ENCODE results near the gene PFN3.

The PFN3 gene

GRCh38 chr5:177430140-177430951, 29.9 kb upstream of the PFN3 start:
- peaks cover 35% of the 10 kb centered on the region for H3K36me3 ChIP-seq (ENCODE audit: control insufficient read depth, insufficient read depth, low read length)
- no peak for DNase-seq
- H3K27me3 ChIP-seq (replicated peaks; ENCODE audit: control insufficient read depth, insufficient read depth, low read length, poor library complexity, severe bottlenecking) = no peaks in the 10 kb centered on the region
- no peaks in the 10 kb centered on the region for H3K9me3 ChIP-seq (ENCODE audit: control insufficient read depth, low read length)
- H3K4me3 ChIP-seq (ENCODE audit: insufficient read depth, low read depth, low read length, poor library complexity, severe bottlenecking) = peak overlapping the region; percentile 26
- peaks cover 90% of the 10 kb centered on the region for H3K4me1 ChIP-seq (ENCODE audit: control insufficient read depth, insufficient read depth, low read length, poor library complexity, severe bottlenecking)
- peak overlapping the region; percentile 78 for H3K27ac ChIP-seq (ENCODE audit: insufficient read depth, low read length, poor library complexity, severe bottlenecking)

DNA sequence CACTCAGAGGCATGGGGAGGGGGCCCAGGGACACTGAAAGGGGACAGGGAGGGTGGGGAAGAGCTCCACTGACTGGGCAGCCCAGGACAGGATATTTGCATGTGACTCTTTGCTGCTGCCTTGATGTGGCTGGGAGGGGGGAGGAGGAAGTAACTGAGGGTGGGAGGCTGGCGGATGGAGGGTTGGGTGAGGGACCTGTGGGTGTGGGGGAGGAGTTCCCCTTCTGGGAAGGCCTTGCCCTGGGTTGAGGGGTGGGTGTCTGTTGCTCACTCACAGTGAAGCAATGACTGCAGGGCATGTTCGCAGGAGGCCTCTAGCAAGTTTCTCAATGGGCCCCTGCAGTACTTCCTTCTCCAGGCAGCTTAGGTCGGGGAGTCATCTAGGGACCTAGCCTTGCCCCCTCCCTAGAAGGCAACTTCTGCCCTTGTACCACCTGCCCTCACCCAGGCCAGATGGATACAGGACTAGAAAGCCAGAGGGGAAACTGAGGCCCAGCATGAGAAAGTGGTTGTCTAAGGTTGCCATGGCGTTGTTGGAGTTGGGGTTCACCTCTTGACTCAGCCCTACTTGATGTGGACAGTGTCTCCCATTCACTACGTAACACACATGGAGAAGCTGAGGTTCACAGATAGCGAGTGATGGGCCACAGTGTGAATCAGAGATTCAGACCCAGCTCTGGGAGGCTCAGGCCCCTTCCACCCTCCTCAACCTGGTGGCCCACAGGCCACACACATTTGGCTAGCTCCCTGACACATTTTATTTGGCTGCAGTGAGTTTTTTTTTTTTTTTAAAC, 29.0 kb upstream of the PFN3 start:
- Histone ChIP-seq H3K27ac (ENCODE audit: insufficient read depth, low read length, poor library complexity, severe bottlenecking) (peak overlapping the region; percentile 78), H3K27me3 (replicated peaks; ENCODE audit: control insufficient read depth, insufficient read depth, low read length, poor library complexity, severe bottlenecking) (no peaks in the 10 kb centered on the region), H3K36me3 (ENCODE audit: control insufficient read depth, insufficient read depth, low read length) (peaks cover 27% of the 10 kb centered on the region), H3K4me1 (ENCODE audit: control insufficient read depth, insufficient read depth, low read length, poor library complexity, severe bottlenecking) (peaks cover 87% of the 10 kb centered on the region), H3K4me3 (ENCODE audit: insufficient read depth, low read depth, low read length, poor library complexity, severe bottlenecking) (peak overlapping the region; percentile 62), H3K9me3 (ENCODE audit: control insufficient read depth, low read length) (no peaks in the 10 kb centered on the region)
- peak; percentile 75 to 82 (median 76) for DNase-seq

DNA sequence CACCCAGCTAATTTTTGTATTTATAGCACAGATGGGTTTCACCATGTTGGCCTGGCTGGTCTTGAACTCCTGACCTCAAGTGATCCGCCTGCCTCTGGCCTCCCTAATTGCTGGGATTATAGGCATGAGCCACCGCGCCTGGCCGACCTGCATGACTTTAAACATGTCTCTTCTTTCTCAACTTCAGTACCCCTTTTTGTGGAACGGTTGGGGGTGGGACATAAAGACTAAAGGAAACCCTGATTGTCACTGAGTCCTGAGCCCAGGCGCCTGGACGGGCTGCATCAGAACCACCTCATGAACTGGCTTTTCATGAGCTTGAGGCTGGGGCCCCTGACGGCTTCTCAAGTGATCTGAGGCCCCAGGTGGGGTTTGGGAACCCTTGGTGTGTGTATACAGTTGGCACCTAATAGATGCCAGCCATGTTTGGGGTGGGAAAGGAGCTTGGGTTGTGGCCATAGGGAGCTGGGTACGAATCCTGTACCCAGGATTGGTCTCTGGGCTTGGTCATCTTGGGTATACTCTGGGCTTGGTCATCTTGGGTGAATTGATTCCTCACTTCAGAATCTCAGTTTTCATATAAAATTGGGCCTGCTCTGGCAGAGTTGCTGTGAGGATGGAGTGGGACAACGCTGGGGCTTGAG, 28.2 kb upstream of the PFN3 start:
- Histone ChIP-seq H3K4me3 (ENCODE audit: insufficient read depth, low read depth, low read length, poor library complexity, severe bottlenecking) (peak overlapping the region; percentile 62), H3K27ac (ENCODE audit: insufficient read depth, low read length, poor library complexity, severe bottlenecking) (peak overlapping the region; percentile 78), H3K9me3 (ENCODE audit: control insufficient read depth, low read length) (no peaks in the 10 kb centered on the region), H3K36me3 (ENCODE audit: control insufficient read depth, insufficient read depth, low read length) (peaks cover 19% of the 10 kb centered on the region), H3K4me1 (ENCODE audit: control insufficient read depth, insufficient read depth, low read length, poor library complexity, severe bottlenecking) (peaks cover 79% of the 10 kb centered on the region), H3K27me3 (replicated peaks; ENCODE audit: control insufficient read depth, insufficient read depth, low read length, poor library complexity, severe bottlenecking) (no peaks in the 10 kb centered on the region)
- no peak for DNase-seq

DNA sequence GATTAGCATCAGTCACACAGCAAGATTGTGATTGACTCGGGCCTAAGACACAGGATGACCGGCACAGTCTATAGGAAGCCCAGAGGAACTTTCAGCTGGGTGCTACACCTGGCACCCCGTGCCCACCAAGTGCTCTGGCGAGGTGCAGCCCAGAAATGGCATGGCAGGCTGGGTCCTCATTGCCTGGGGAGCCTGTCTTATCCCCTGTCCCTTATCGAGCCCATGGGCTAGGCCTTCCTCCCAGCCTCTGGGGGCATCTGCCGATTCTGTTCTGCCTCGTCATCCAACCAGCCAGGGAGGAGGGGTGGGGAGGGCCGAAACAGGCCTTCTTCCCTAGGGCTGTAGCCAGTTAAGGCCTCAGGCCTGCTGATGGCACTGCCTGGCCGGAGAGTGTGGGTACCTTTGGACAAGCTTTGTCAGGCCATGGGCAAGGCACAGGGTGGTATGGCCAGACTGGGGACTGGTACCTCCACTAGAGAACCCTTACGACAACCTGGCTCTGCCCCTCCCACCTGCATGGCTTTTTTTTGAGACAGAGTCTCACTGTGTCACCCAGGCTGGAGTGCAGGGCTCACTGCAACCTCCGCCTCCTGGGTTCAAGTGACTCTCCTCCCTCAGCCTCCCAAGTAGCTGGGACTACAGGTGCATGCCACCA, 27.6 kb upstream of the PFN3 start:
- no peak for DNase-seq

GRCh38 chr5:177427211-177427822, 26.9 kb upstream of the PFN3 start:
- peaks cover 6% of the 10 kb centered on the region for H3K36me3 ChIP-seq (ENCODE audit: control insufficient read depth, insufficient read depth, low read length)
- no peaks in the 10 kb centered on the region for H3K9me3 ChIP-seq (ENCODE audit: control insufficient read depth, low read length)
- H3K4me1 ChIP-seq (ENCODE audit: control insufficient read depth, insufficient read depth, low read length, poor library complexity, severe bottlenecking) = peaks cover 65% of the 10 kb centered on the region
- H3K27ac ChIP-seq (ENCODE audit: insufficient read depth, low read length, poor library complexity, severe bottlenecking) = peak overlapping the region; percentile 78
- no peaks in the 10 kb centered on the region for H3K27me3 ChIP-seq (replicated peaks; ENCODE audit: control insufficient read depth, insufficient read depth, low read length, poor library complexity, severe bottlenecking)
- peak overlapping the region; percentile 62 for H3K4me3 ChIP-seq (ENCODE audit: insufficient read depth, low read depth, low read length, poor library complexity, severe bottlenecking)
- DNase-seq = no peak

More for the DNA sequence above, 27.6 kb upstream of the PFN3 start:
- peaks cover 13% of the 10 kb centered on the region for H3K36me3 ChIP-seq (ENCODE audit: control insufficient read depth, insufficient read depth, low read length)
- H3K9me3 ChIP-seq (ENCODE audit: control insufficient read depth, low read length) = no peaks in the 10 kb centered on the region
- peak overlapping the region; percentile 62 for H3K4me3 ChIP-seq (ENCODE audit: insufficient read depth, low read depth, low read length, poor library complexity, severe bottlenecking)
- H3K27me3 ChIP-seq (replicated peaks; ENCODE audit: control insufficient read depth, insufficient read depth, low read length, poor library complexity, severe bottlenecking) = no peaks in the 10 kb centered on the region
- peaks cover 73% of the 10 kb centered on the region for H3K4me1 ChIP-seq (ENCODE audit: control insufficient read depth, insufficient read depth, low read length, poor library complexity, severe bottlenecking)
- H3K27ac ChIP-seq (ENCODE audit: insufficient read depth, low read length, poor library complexity, severe bottlenecking) = peak overlapping the region; percentile 78

- Histone ChIP-seq H3K4me3 (ENCODE audit: insufficient read depth, low read depth, low read length, poor library complexity, severe bottlenecking) (peak within 1 kb of the TSS; percentile 62), H3K9me3 (ENCODE audit: control insufficient read depth, low read length) (no peaks in the 10 kb centered on the region), H3K36me3 (ENCODE audit: control insufficient read depth, insufficient read depth, low read length) (peaks cover 3% of the 10 kb centered on the region), H3K27ac (ENCODE audit: insufficient read depth, low read length, poor library complexity, severe bottlenecking) (peak within 1 kb of the TSS; percentile 82), H3K27me3 (replicated peaks; ENCODE audit: control insufficient read depth, insufficient read depth, low read length, poor library complexity, severe bottlenecking) (no peaks in the 10 kb centered on the region), H3K4me1 (ENCODE audit: control insufficient read depth, insufficient read depth, low read length, poor library complexity, severe bottlenecking) (peaks cover 59% of the 10 kb centered on the region)
- DNase-seq = peak; percentile 56 to 66 (median 58)
Measured at GRCh38 chr5:177426566-177427210, 26.2 kb upstream of the PFN3 start, which contains the start of gene GRK6. GRK6 (plus strand) TSS chr5:177426676; CDS start chr5:177426846, 170 bp downstream.

DNA sequence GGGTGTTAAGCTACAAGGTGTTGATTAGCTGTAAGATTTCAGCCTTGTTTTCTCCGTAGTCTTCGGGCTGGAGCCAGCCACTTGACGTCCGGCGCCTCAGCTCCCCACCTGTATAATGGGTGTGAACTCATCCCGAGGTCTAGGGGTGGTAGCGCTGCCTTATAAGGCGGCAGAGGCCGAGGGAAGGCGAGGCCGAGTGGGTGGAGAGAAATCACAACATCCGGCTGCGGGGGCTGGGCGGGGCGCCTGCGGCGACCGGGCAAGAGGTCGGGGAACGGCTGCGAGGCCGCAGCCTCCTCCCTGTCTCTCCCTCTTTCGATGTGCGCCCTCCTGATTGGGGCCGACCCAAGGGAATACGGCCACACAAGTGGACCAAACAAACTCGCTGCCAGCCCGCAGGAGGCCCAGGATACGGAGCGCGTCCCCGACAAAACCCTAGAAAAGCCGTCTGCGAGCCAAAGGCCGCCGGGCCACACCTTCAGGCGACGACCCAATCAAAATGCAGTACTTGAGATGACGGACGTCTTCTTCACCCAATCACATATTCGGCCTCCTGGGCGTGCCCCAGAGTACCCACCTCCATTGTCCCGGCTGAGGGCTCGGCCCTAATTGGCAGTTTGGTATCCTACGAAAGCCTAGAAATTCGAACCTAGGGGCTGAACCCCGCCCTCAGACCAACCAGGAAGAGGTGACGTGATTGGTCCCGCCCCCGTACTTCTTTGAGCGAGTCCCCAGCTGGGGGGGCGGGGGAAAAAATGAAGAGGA, 25.5 kb upstream of the PFN3 start:
- peak overlapping the region; percentile 55 for H3K4me3 ChIP-seq (ENCODE audit: insufficient read depth, low read depth, low read length, poor library complexity, severe bottlenecking)
- peaks cover 52% of the 10 kb centered on the region for H3K4me1 ChIP-seq (ENCODE audit: control insufficient read depth, insufficient read depth, low read length, poor library complexity, severe bottlenecking)
- H3K36me3 ChIP-seq (ENCODE audit: control insufficient read depth, insufficient read depth, low read length) = peaks cover 3% of the 10 kb centered on the region
- no peaks in the 10 kb centered on the region for H3K27me3 ChIP-seq (replicated peaks; ENCODE audit: control insufficient read depth, insufficient read depth, low read length, poor library complexity, severe bottlenecking)
- H3K27ac ChIP-seq (ENCODE audit: insufficient read depth, low read length, poor library complexity, severe bottlenecking) = peak overlapping the region; percentile 82
- no peaks in the 10 kb centered on the region for H3K9me3 ChIP-seq (ENCODE audit: control insufficient read depth, low read length)
- DNase-seq = peak; percentile 99 to 100 (median 100)

GRCh38 chr5:177425196-177425800, 24.8 kb upstream of the PFN3 start:
- H3K4me3 ChIP-seq (ENCODE audit: insufficient read depth, low read depth, low read length, poor library complexity, severe bottlenecking) = peak overlapping the region; percentile 55

More at GRCh38 chr5:177425196-177425800, 24.8 kb upstream of the PFN3 start:
- no peak for DNase-seq
- H3K36me3 ChIP-seq (ENCODE audit: control insufficient read depth, insufficient read depth, low read length) = peaks cover 3% of the 10 kb centered on the region
- no peaks in the 10 kb centered on the region for H3K9me3 ChIP-seq (ENCODE audit: control insufficient read depth, low read length)
- H3K27ac ChIP-seq (ENCODE audit: insufficient read depth, low read length, poor library complexity, severe bottlenecking) = peak overlapping the region; percentile 82
- H3K27me3 ChIP-seq (replicated peaks; ENCODE audit: control insufficient read depth, insufficient read depth, low read length, poor library complexity, severe bottlenecking) = no peaks in the 10 kb centered on the region
- H3K4me1 ChIP-seq (ENCODE audit: control insufficient read depth, insufficient read depth, low read length, poor library complexity, severe bottlenecking) = peaks cover 45% of the 10 kb centered on the region

Measured in effector memory CD4-positive, alpha-beta T cell (primary cell).